HepG2 (cell line): ENCODE data around the gene LCN12.

Experiments used
- CTCF ChIP-seq: sonication (generic); formaldehyde crosslinking; IDR thresholded peaks from 2 replicates; pipeline ENCODE4 v1.5.0; 2020; ENCODE audit warnings: mild to moderate bottlenecking, missing genetic modification reagents, moderate library complexity
- ELF1 ChIP-seq: sonication (generic); formaldehyde crosslinking; IDR thresholded peaks from 2 replicates; pipeline ENCODE4 v1.4.0; 2020; ENCODE audit warnings: missing genetic modification reagents
- EP300 ChIP-seq, 3 experiments: sonication (generic) in 1 of 3; formaldehyde crosslinking in 1 of 3; IDR thresholded peaks; 2 replicates each; pipeline versions ENCODE4 v1.5.1 to v1.6.1; 2011 to 2020; ENCODE audit warnings: low read depth in 2 of 3, low read length in 2 of 3, borderline replicate concordance in 1 of 3, improper control_type of control experiment in 1 of 3, mild to moderate bottlenecking in 1 of 3, missing genetic modification reagents in 1 of 3, moderate library complexity in 1 of 3
- FOSL1 ChIP-seq: sonication (generic); formaldehyde crosslinking; IDR thresholded peaks from 2 replicates; pipeline ENCODE4 v1.9.0; 2021; ENCODE audit warnings: missing genetic modification reagents, borderline replicate concordance
- IRF2 ChIP-seq: IDR thresholded peaks from 2 replicates; pipeline ENCODE4 v1.6.1; 2018; ENCODE audit warnings: missing genetic modification reagents, missing compliant biosample characterization
- PHB2 ChIP-seq: fragments of 450-650 bp; IDR thresholded peaks from 2 replicates; pipeline ENCODE4 v1.6.1; 2018; ENCODE audit not compliant: partially characterized antibody
- ZNF609 ChIP-seq: sonication (generic); formaldehyde crosslinking; IDR thresholded peaks from 2 replicates; pipeline ENCODE4 v1.4.0; 2020; ENCODE audit warnings: mild to moderate bottlenecking, missing genetic modification reagents, borderline replicate concordance
- ZNF747 ChIP-seq: sonication (generic); formaldehyde crosslinking; IDR thresholded peaks from 2 replicates; pipeline ENCODE4 v1.8.1; 2023; ENCODE audit warnings: missing genetic modification reagents, mild to moderate bottlenecking, borderline replicate concordance
- TF ChIP-seq, protein P1 (sequence below): sonication (generic); formaldehyde crosslinking; IDR thresholded peaks from 2 replicates; pipeline ENCODE4 v1.4.0; 2020; ENCODE audit warnings: missing genetic modification reagents
- TF ChIP-seq, protein P2 (sequence below): sonication (generic); formaldehyde crosslinking; IDR thresholded peaks from 2 replicates; pipeline ENCODE4 v1.4.0; 2020; ENCODE audit warnings: missing genetic modification reagents

DNA sequence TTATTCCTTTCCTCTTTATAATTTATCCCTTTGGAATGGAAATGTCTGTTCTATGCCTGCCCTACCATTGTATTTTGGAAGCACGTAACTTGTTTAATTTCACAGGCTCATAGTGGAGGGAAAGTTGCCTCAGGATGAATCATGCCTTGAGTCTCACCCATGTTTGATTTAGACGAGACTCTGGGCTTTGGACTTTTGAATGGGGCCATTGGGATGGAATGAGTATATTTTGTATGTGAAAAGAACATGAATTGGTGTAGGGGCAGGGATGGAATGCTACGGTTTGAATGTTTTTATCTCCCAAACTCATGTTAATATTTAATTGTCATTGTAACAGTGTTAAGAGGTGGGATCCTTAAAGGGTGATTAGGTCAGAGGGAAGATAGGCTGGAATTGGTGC lies 17.8 kb upstream of the LCN12 start:
- TF ChIP-seq, protein P1, sequence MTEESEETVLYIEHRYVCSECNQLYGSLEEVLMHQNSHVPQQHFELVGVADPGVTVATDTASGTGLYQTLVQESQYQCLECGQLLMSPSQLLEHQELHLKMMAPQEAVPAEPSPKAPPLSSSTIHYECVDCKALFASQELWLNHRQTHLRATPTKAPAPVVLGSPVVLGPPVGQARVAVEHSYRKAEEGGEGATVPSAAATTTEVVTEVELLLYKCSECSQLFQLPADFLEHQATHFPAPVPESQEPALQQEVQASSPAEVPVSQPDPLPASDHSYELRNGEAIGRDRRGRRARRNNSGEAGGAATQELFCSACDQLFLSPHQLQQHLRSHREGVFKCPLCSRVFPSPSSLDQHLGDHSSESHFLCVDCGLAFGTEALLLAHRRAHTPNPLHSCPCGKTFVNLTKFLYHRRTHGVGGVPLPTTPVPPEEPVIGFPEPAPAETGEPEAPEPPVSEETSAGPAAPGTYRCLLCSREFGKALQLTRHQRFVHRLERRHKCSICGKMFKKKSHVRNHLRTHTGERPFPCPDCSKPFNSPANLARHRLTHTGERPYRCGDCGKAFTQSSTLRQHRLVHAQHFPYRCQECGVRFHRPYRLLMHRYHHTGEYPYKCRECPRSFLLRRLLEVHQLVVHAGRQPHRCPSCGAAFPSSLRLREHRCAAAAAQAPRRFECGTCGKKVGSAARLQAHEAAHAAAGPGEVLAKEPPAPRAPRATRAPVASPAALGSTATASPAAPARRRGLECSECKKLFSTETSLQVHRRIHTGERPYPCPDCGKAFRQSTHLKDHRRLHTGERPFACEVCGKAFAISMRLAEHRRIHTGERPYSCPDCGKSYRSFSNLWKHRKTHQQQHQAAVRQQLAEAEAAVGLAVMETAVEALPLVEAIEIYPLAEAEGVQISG (CRISPR knock-in tag), result no peak
- TF ChIP-seq CTCF (CRISPR knock-in tag), result no peak
- TF ChIP-seq EP300 (IDR thresholded peaks at IDR 0.05; ENCODE audit: low read depth in 2 of 2, low read length in 2 of 2), result no peak
- no peak for TF ChIP-seq EP300 (CRISPR knock-in tag; IDR thresholded peaks at IDR 0.05; ENCODE audit: borderline replicate concordance)
- TF ChIP-seq, protein P2, sequence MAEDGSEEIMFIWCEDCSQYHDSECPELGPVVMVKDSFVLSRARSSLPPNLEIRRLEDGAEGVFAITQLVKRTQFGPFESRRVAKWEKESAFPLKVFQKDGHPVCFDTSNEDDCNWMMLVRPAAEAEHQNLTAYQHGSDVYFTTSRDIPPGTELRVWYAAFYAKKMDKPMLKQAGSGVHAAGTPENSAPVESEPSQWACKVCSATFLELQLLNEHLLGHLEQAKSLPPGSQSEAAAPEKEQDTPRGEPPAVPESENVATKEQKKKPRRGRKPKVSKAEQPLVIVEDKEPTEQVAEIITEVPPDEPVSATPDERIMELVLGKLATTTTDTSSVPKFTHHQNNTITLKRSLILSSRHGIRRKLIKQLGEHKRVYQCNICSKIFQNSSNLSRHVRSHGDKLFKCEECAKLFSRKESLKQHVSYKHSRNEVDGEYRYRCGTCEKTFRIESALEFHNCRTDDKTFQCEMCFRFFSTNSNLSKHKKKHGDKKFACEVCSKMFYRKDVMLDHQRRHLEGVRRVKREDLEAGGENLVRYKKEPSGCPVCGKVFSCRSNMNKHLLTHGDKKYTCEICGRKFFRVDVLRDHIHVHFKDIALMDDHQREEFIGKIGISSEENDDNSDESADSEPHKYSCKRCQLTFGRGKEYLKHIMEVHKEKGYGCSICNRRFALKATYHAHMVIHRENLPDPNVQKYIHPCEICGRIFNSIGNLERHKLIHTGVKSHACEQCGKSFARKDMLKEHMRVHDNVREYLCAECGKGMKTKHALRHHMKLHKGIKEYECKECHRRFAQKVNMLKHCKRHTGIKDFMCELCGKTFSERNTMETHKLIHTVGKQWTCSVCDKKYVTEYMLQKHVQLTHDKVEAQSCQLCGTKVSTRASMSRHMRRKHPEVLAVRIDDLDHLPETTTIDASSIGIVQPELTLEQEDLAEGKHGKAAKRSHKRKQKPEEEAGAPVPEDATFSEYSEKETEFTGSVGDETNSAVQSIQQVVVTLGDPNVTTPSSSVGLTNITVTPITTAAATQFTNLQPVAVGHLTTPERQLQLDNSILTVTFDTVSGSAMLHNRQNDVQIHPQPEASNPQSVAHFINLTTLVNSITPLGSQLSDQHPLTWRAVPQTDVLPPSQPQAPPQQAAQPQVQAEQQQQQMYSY (CRISPR knock-in tag), result no peak
- no peak for TF ChIP-seq IRF2 (CRISPR knock-in tag)
- no peak for TF ChIP-seq ELF1 (CRISPR knock-in tag)
- TF ChIP-seq PHB2, result no peak
- no peak for TF ChIP-seq FOSL1 (CRISPR knock-in tag)
- no peak for TF ChIP-seq ZNF609
- TF ChIP-seq ZNF747 (CRISPR knock-in tag), result no peak
